GM21367 (cell line): ENCODE results near the gene LLGL2.

Source experiments
- ATAC-seq: cut with Tn5 transposase; IDR thresholded peaks from one replicate; pipeline ENCODE4 v1.9.1; 2021; ENCODE audit not compliant: unreplicated experiment

The LLGL2 gene

GRCh38 chr17:75492555-75493168, 32.8 kb upstream of the LLGL2 start:
- ATAC-seq: no peak

- ATAC-seq: no peak
Observed at GRCh38 chr17:75493476-75494129, 31.9 kb upstream of the LLGL2 start.

GRCh38 chr17:75494326-75494877, 31.1 kb upstream of the LLGL2 start:
- ATAC-seq: no peak

- no peak for ATAC-seq
Observed at GRCh38 chr17:75496005-75496404, 29.5 kb upstream of the LLGL2 start.

- no peak for ATAC-seq
Observed at GRCh38 chr17:75498039-75498725, 27.3 kb upstream of the LLGL2 start.

- no peak for ATAC-seq
Observed at GRCh38 chr17:75498726-75499213, 26.7 kb upstream of the LLGL2 start.

GRCh38 chr17:75499313-75500022, 26.0 kb upstream of the LLGL2 start:
- ATAC-seq: no peak

- no peak for ATAC-seq
Observed at GRCh38 chr17:75500419-75501216, 24.9 kb upstream of the LLGL2 start.

GRCh38 chr17:75501378-75502071, 24.0 kb upstream of the LLGL2 start:
- ATAC-seq: no peak

GRCh38 chr17:75502072-75502720, 23.3 kb upstream of the LLGL2 start:
- ATAC-seq: no peak

- ATAC-seq: no peak
Observed at GRCh38 chr17:75502721-75503329, 22.7 kb upstream of the LLGL2 start.

GRCh38 chr17:75503337-75503950, 22.1 kb upstream of the LLGL2 start:
- no peak for ATAC-seq

- ATAC-seq: no peak
Observed at GRCh38 chr17:75503976-75504346, 21.5 kb upstream of the LLGL2 start.

GRCh38 chr17:75504347-75505151, 20.9 kb upstream of the LLGL2 start:
- ATAC-seq: no peak

GRCh38 chr17:75505152-75505409, 20.4 kb upstream of the LLGL2 start:
- no peak for ATAC-seq

- no peak for ATAC-seq
Observed at GRCh38 chr17:75505640-75506039, 19.9 kb upstream of the LLGL2 start.

- no peak for ATAC-seq
Observed at GRCh38 chr17:75506134-75506533, 19.4 kb upstream of the LLGL2 start.

GRCh38 chr17:75506888-75507287, 18.6 kb upstream of the LLGL2 start:
- ATAC-seq: no peak
